Right renal pelvis (tissue), 4 donors: ENCODE measurements around the gene MGAT4D. TPM values are rescaled to one million over a fixed set of nuclear protein-coding genes. Genes with fewer than 3 reads are reported as not detected.
"Not testable (repeated sequence)": the region's sequence is repeated elsewhere in the genome, so short reads cannot be mapped to it uniquely, and the experiment has no call there.

ENCODE experiments used
- DNase-seq, 4 donors: peaks; one replicate each; pipeline ENCODE4 v3.0.0-alpha.2; 2013; ENCODE audit warnings: low read depth in 4 of 4, low spot score in 3 of 4, missing footprints in 1 of 4
- polyA plus RNA-seq, 4 donors: library from polyadenylated mRNA; unstranded; fragments of 120-200 nt; gene quantifications; one replicate each; pipeline ENCODE4 v1.2.1, GENCODE V29; 2013; ENCODE audit not compliant: insufficient read length in 4 of 4

The MGAT4D gene
- polyA plus RNA-seq = not detected

- peak in 2 of 4 donors; percentile 3 to 6 for DNase-seq
These were observed at the start of gene MGAT4D for GRCh38 chr4:140497747-140498636. MGAT4D (minus strand) TSS chr4:140498293; CDS start chr4:140498222, 71 bp downstream.

GRCh38 chr4:140533951-140534480 is 35.9 kb upstream of the MGAT4D start:
- DNase-seq = no peak

GRCh38 chr4:140529434-140529833 is 31.3 kb upstream of the MGAT4D start:
- DNase-seq = no peak

- peak; percentile 91 to 94 (median 93) for DNase-seq
These were observed 26.0 kb upstream of the MGAT4D start, which contains the start of gene ELMOD2 for GRCh38 chr4:140523857-140524742. ELMOD2 (plus strand) TSS chr4:140524168; CDS start chr4:140525429, 1,261 bp downstream.

GRCh38 chr4:140523370-140523856 is 25.3 kb upstream of the MGAT4D start:
- DNase-seq = no peak

GRCh38 chr4:140515423-140515822 is 17.3 kb upstream of the MGAT4D start:
- DNase-seq = no peak

GRCh38 chr4:140513765-140514164 is 15.7 kb upstream of the MGAT4D start:
- DNase-seq = not testable (repeated sequence)

GRCh38 chr4:140504261-140504660 is 6.2 kb upstream of the MGAT4D start:
- DNase-seq = no peak

- DNase-seq = no peak
These were observed 1.3 kb upstream of the MGAT4D start for GRCh38 chr4:140499391-140499790.

GRCh38 chr4:140497405-140497746 is 717 bp downstream of the MGAT4D start:
- no peak for DNase-seq

- no peak for DNase-seq
These were observed 12.2 kb downstream of the MGAT4D start for GRCh38 chr4:140485939-140486338.

GRCh38 chr4:140483445-140483844 is 14.6 kb downstream of the MGAT4D start:
- no peak for DNase-seq

- no peak for DNase-seq
These were observed 25.9 kb downstream of the MGAT4D start for GRCh38 chr4:140472156-140472555.

- peak in 2 of 4 donors; percentile 5 to 13 for DNase-seq
These were observed 28.0 kb downstream of the MGAT4D start for GRCh38 chr4:140469791-140470733.

- no peak for DNase-seq
These were observed 31.9 kb downstream of the MGAT4D start for GRCh38 chr4:140466146-140466545.

GRCh38 chr4:140463614-140464013 is 34.5 kb downstream of the MGAT4D start:
- no peak for DNase-seq

GRCh38 chr4:140463182-140463581 is 34.9 kb downstream of the MGAT4D start:
- no peak for DNase-seq

- DNase-seq = no peak
These were observed 47.7 kb downstream of the MGAT4D start for GRCh38 chr4:140450352-140450751.

- DNase-seq = no peak
These were observed 49.3 kb downstream of the MGAT4D start for GRCh38 chr4:140448830-140449229.

- no peak for DNase-seq
These were observed 49.9 kb downstream of the MGAT4D start for GRCh38 chr4:140448162-140448561.
